Measurements from ENCODE around the gene DNAJC12. TPM values are rescaled to one million over a fixed set of nuclear protein-coding genes. Genes with fewer than 3 reads are reported as not detected.
A peak's percentile ranks its signal among the peaks of the same experiment; 100 is the strongest.

The DNAJC12 gene
- total RNA-seq, 1 experiment from 2014 or later, result 4.3 TPM

DNA sequence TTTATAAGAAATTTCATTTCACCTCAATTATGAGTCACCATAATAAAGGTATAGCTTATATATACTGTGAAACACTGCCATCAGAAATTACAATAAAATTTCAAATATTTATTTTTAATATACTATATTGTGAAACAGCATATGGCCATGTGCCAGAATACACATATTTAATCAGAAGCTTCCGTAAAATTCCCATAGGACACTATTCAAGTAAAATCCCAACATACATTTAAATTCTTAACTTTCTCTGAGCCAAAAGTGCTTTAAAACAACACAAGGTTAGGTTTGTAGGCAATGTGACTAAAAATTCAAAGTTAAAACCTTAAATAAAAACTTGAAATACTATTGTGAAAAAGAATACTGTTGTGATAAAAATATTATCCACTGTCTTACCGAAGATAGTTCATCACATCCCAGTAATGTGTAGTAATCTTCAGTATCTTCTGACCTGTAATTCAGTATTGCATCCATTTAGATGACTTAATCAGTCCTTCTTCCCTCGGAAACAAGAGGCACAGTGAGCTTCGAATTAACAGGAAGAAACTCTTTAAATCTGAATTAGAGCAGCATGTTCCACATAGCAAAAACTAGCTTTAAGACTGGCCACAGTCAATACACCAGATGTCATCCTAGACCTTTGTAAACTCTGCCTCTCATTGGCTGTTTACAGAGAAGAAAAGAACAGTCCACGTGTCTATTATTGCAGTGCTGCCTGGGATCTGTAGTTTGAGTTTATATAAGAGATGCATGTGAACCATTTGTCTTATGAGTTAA, at the start of gene DNAJC12 (continued):
- TF ChIP-seq, protein P1, sequence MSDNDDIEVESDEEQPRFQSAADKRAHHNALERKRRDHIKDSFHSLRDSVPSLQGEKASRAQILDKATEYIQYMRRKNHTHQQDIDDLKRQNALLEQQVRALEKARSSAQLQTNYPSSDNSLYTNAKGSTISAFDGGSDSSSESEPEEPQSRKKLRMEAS (IDR thresholded peaks at IDR 0.05), result peak; percentile 55
- TF ChIP-seq ELF1 (IDR thresholded peaks at IDR 0.05; ENCODE audit: borderline replicate concordance, low read depth) (no peak), CEBPB (IDR thresholded peaks at IDR 0.05; ENCODE audit: low read depth) (no peak), RAD21 (IDR thresholded peaks at IDR 0.05; ENCODE audit: low read depth) (peak; percentile 26), ZNF274 (IDR thresholded peaks at IDR 0.05; ENCODE audit: low read depth, low read length) (no peak)

DNA sequence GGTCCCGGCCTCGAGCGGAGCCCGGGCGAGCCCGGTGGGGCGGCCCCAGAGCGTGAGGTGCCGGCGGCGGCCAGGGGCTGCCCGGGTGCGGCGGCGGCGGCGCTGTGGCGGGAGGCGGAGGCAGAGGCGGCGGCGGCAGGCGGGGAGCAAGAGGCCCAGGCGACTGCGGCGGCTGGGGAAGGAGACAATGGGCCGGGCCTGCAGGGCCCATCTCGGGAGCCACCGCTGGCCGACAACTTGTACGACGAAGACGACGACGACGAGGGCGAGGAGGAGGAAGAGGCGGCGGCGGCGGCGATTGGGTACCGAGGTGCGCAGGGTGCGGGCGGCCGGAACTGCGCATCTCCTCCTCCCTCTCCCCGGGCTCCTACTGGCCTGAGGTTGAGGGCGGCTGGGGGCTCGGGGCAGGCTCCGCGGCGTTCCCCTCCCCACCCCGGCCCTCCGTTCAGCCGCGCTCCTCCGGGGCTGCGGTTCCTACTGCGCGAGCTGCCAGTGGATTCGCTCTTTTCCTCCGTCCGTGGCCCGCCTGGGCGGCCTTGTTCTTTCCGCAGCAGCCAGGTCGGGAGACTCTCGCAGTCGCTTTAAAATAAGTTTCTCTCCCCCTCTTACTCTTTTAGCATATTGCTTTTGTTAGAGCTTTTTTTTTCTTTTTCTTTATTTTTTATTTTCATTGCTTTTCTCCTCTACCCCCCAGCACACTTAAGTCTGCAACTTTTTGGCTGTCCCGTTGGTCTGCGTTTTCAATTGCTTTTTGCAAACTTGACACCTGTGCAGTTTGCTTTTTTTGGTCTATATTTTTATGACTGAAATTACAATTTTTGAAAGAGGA, 47.1 kb upstream of the DNAJC12 start:
- peak; percentile 85 for ATAC-seq
- peak overlapping the region; percentile 69 for H3K9ac ChIP-seq (ENCODE audit: low read length)
- H3K9me3 ChIP-seq (ENCODE audit: control insufficient read depth in 1 of 2, insufficient read depth in 1 of 2, low read depth in 1 of 2, low read length in 2 of 2), result no peaks in the 10 kb centered on the region
- H4K20me1 ChIP-seq (ENCODE audit: insufficient read depth), result no peaks in the 10 kb centered on the region
- no peak overlapping the region for H2AFZ ChIP-seq (ENCODE audit: low read depth, low read length, poor library complexity, severe bottlenecking)
- intact Hi-C loops (cut with micrococcal nuclease), result no loop called here
- TF ChIP-seq TCF7L2 (IDR thresholded peaks at IDR 0.05; ENCODE audit: borderline replicate concordance, extremely low read depth, insufficient read depth, insufficient read length), result no peak
- TF ChIP-seq ZFX (IDR thresholded peaks at IDR 0.05), result peak; percentile 89
- no peak for TF ChIP-seq POLR2A (IDR thresholded peaks at IDR 0.05; ENCODE audit: borderline replicate concordance, extremely low read depth, insufficient read depth, insufficient read length)
- TF ChIP-seq SP1 (IDR thresholded peaks at IDR 0.05; ENCODE audit: low read depth), result no peak
- TF ChIP-seq ELF1 (IDR thresholded peaks at IDR 0.05; ENCODE audit: borderline replicate concordance, low read depth), result no peak
- TF ChIP-seq EZH2 (IDR thresholded peaks at IDR 0.05), result no peak
- TF ChIP-seq FOSL1 (IDR thresholded peaks at IDR 0.05; ENCODE audit: low read depth), result no peak
- no peak for TF ChIP-seq RAD21 (IDR thresholded peaks at IDR 0.05; ENCODE audit: low read depth)
- peak; percentile 54; the same call in 1 of the 2 replicates for TF ChIP-seq POLR2AphosphoS5 (IDR thresholded peaks at IDR 0.05; ENCODE audit: low read depth, low read length)
- TF ChIP-seq, protein P1 (IDR thresholded peaks at IDR 0.05), result 0 out of 2 replicates have a peak, but pooled peaks have one; percentile 24
- no TSS peak for BruUV-seq (replicated peaks)
- POLR2A ChIA-PET, result interaction anchor here (0.6 kb wide), 1 partner anchor 14 kb away, joined by 3 read pairs; no protein-coding TSS in a partner anchor
- H3K27me3 ChIP-seq (ENCODE audit: insufficient read depth, low read length), result no peaks in the 10 kb centered on the region
- H3K27ac ChIP-seq (ENCODE audit: low read depth, low read length), result peak overlapping the region; percentile 91
- H3K79me2 ChIP-seq (ENCODE audit: insufficient read depth, low read length), result peaks cover 40% of the 10 kb centered on the region
- H3K4me2 ChIP-seq (ENCODE audit: low read length), result peak overlapping the region; percentile 96
- DNase-seq (ENCODE audit: low read depth, low spot score), result peak; percentile 18
- CTCF ChIA-PET, result interaction anchor here (0.7 kb wide), 1 partner anchor 523 kb away, joined by 4 read pairs; no protein-coding TSS in a partner anchor
- peaks cover 5 to 22% of the 10 kb centered on the region in 2 experiments; a peak in 3 of 4 replicates for H3K4me1 ChIP-seq (ENCODE audit: control insufficient read depth in 1 of 2, insufficient read depth in 2 of 2, low read length in 2 of 2)
- RAD21 ChIA-PET (ENCODE audit: low non-redundant PET in 1 of 2, low total read pairs in 2 of 2, uncharacterized antibody in 2 of 2, unreplicated experiment in 2 of 2), result no interaction called here
- peaks cover 12 to 16% of the 10 kb centered on the region in 2 experiments for H3K36me3 ChIP-seq (ENCODE audit: control insufficient read depth in 1 of 2, insufficient read depth in 2 of 2, low read length in 2 of 2)
- H3K4me3 ChIP-seq (replicated peaks in 1 of 2; ENCODE audit: low read depth in 1 of 2, low read length in 2 of 2), result peak overlapping the region; percentile 86
- H3K9me2 ChIP-seq (ENCODE audit: insufficient read depth), result no peaks in the 10 kb centered on the region

Measured in HCT116 (cell line).